HL-60 (cell line): ENCODE results near the gene NFAT5.

Experiments used
- DNase-seq, 2 experiments: peaks; one replicate each; pipeline ENCODE4 v3.0.0-alpha.2; 2010 to 2020; ENCODE audit warnings: low read depth in 1 of 2, low spot score in 1 of 2
- H3K27ac ChIP-seq: fragments of 250-450 bp; sonication (Bioruptor Pico); replicated peaks from 2 replicates; pipeline ENCODE4 v1.5.1; 2020; ENCODE audit warnings: mild to moderate bottlenecking, moderate library complexity
- H3K27me3 ChIP-seq: fragments of 250-450 bp; sonication (Bioruptor Pico); 2 replicates; pipeline ENCODE4 v1.5.1; 2021; ENCODE audit warnings: mild to moderate bottlenecking, moderate library complexity; ENCODE audit not compliant: insufficient read depth, poor library complexity, severe bottlenecking
- H3K4me3 ChIP-seq: replicated peaks from 2 replicates; pipeline ENCODE4 v1.5.1; 2011; ENCODE audit warnings: mild to moderate bottlenecking, control low read depth, low read length; ENCODE audit not compliant: insufficient read depth
- GABPA ChIP-seq: IDR thresholded peaks from 2 replicates; pipeline ENCODE4 v1.6.1; 2012; ENCODE audit warnings: low read depth
- POLR2AphosphoS5 ChIP-seq: IDR thresholded peaks from 2 replicates; pipeline ENCODE4 v1.6.1; 2012; ENCODE audit warnings: low read depth
- SPI1 ChIP-seq: IDR thresholded peaks from 2 replicates; pipeline ENCODE4 v1.6.1; 2012; ENCODE audit warnings: low read depth, mild to moderate bottlenecking, borderline replicate concordance
- TF ChIP-seq, protein P1 (sequence below): IDR thresholded peaks from 2 replicates; pipeline ENCODE4 v1.6.1; 2012; ENCODE audit warnings: low read depth; ENCODE audit not compliant: insufficient replicate concordance
- TF ChIP-seq, protein P2 (sequence below): IDR thresholded peaks from one replicate; pipeline ENCODE4 v1.5.1; 2011; ENCODE audit warnings: low read length, control low read depth, inconsistent platforms; ENCODE audit not compliant: insufficient read depth

The NFAT5 gene

GRCh38 chr16:69741951-69742904 is 176.5 kb downstream of the NFAT5 start:
- H3K4me3 ChIP-seq, result no peak overlapping the region
- no peak overlapping the region for H3K27ac ChIP-seq
- TF ChIP-seq POLR2AphosphoS5 (no peak), GABPA (no peak), SPI1 (no peak)
- TF ChIP-seq, protein P1, sequence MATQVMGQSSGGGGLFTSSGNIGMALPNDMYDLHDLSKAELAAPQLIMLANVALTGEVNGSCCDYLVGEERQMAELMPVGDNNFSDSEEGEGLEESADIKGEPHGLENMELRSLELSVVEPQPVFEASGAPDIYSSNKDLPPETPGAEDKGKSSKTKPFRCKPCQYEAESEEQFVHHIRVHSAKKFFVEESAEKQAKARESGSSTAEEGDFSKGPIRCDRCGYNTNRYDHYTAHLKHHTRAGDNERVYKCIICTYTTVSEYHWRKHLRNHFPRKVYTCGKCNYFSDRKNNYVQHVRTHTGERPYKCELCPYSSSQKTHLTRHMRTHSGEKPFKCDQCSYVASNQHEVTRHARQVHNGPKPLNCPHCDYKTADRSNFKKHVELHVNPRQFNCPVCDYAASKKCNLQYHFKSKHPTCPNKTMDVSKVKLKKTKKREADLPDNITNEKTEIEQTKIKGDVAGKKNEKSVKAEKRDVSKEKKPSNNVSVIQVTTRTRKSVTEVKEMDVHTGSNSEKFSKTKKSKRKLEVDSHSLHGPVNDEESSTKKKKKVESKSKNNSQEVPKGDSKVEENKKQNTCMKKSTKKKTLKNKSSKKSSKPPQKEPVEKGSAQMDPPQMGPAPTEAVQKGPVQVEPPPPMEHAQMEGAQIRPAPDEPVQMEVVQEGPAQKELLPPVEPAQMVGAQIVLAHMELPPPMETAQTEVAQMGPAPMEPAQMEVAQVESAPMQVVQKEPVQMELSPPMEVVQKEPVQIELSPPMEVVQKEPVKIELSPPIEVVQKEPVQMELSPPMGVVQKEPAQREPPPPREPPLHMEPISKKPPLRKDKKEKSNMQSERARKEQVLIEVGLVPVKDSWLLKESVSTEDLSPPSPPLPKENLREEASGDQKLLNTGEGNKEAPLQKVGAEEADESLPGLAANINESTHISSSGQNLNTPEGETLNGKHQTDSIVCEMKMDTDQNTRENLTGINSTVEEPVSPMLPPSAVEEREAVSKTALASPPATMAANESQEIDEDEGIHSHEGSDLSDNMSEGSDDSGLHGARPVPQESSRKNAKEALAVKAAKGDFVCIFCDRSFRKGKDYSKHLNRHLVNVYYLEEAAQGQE, result no peak
- TF ChIP-seq, protein P2, sequence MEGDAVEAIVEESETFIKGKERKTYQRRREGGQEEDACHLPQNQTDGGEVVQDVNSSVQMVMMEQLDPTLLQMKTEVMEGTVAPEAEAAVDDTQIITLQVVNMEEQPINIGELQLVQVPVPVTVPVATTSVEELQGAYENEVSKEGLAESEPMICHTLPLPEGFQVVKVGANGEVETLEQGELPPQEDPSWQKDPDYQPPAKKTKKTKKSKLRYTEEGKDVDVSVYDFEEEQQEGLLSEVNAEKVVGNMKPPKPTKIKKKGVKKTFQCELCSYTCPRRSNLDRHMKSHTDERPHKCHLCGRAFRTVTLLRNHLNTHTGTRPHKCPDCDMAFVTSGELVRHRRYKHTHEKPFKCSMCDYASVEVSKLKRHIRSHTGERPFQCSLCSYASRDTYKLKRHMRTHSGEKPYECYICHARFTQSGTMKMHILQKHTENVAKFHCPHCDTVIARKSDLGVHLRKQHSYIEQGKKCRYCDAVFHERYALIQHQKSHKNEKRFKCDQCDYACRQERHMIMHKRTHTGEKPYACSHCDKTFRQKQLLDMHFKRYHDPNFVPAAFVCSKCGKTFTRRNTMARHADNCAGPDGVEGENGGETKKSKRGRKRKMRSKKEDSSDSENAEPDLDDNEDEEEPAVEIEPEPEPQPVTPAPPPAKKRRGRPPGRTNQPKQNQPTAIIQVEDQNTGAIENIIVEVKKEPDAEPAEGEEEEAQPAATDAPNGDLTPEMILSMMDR, result no peak
- H3K27me3 ChIP-seq, result no peaks in the 10 kb centered on the region
- DNase-seq, result no peak

DNA sequence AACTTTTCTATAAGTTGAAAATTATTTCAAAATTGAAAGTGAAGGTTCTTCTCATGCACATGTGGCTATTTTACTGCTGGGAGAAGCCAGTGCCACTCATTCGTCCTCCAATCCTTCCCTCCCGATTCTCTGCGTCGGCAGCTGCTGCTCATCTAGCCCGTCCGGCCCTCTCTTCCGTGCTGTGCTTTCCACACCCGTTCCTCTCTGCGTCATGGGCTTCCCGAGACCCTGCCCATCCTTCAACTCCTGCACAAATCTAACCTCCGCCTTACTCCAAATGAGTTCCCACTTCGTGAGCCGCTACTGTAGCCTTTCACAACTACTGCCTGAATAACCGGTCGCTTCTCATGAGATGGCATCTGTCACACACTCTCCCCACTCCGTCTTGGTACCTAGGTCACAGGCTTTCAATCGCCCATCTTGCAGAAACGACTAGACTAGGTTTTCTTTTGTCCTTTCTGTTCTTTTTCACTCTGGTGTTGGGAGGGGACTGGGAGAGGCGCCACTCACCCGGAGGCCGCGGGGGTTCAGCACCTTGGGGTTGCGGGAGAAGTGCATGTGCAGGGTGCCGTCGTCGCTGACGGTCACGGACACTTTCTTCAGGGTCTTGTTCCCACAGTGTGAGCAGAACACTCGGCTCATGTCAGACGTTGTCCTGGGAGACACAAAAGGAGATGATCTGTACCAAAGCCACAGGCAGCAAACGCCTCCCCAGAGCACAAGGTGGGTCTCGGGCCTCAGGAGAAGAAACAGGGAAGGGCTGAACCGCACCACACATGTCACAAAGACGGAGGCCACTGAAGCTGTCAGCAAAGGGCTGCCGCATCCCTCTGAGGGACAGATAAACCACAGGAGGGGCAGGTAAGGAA is 178.8 kb downstream of the NFAT5 start:
- Histone ChIP-seq H3K4me3 (no peak overlapping the region), H3K27ac (no peak overlapping the region)
- TF ChIP-seq, protein P1, result no peak
- TF ChIP-seq GABPA, result no peak
- TF ChIP-seq, protein P2, result no peak
- no peak for TF ChIP-seq SPI1
- TF ChIP-seq POLR2AphosphoS5, result no peak

GRCh38 chr16:69745232-69745612 is 179.5 kb downstream of the NFAT5 start:
- Histone ChIP-seq H3K27ac (no peak overlapping the region), H3K4me3 (no peak overlapping the region), H3K27me3 (no peaks in the 10 kb centered on the region)
- TF ChIP-seq, protein P2, result no peak
- TF ChIP-seq, protein P1, result no peak
- TF ChIP-seq SPI1, result no peak
- DNase-seq, result no peak

More for the DNA sequence above, 178.8 kb downstream of the NFAT5 start:
- no peak for DNase-seq
- H3K27me3 ChIP-seq, result no peaks in the 10 kb centered on the region
